Activated CD4-positive, alpha-beta memory T cell treated with anti-CD3 and anti-CD28 coated beads, Interleukin-2, amount 10 ng/mL, durations not matched to agents 7 days and 5 days (primary cell): ENCODE measurements around the gene NFAT5. TPM values are rescaled to one million over a fixed set of nuclear protein-coding genes. Genes with fewer than 3 reads are reported as not detected.
A peak's percentile ranks its signal among the peaks of the same experiment; 100 is the strongest.
"Not testable (repeated sequence)": the region's sequence is repeated elsewhere in the genome, so short reads cannot be mapped to it uniquely, and the experiment has no call there.

ENCODE experiments used
- CTCF ChIA-PET: fragments of 350-600 bp; sonication (Branson Sonifier 250); formaldehyde crosslinking; loops from one replicate; lab custom pipeline; 2021; ENCODE audit warnings: antibody characterized with exemption, inconsistent platforms; lab: Charles Lee
- POLR2A ChIA-PET: fragments of 350-600 bp; sonication (Branson Sonifier 250); formaldehyde crosslinking; loops from one replicate; lab custom pipeline; 2021; ENCODE audit warnings: antibody characterized with exemption; lab: Charles Lee
- DNase-seq: peaks from one replicate; pipeline ENCODE4 v3.0.0-alpha.2; 2020
- H3K27ac Mint-ChIP-seq: one replicate; pipeline ENCODE4 v1.8.0; 2021; ENCODE audit warnings: mild to moderate bottlenecking, mixed read lengths
- H3K27me3 Mint-ChIP-seq: one replicate; pipeline ENCODE4 v1.8.0; 2021; ENCODE audit warnings: mixed read lengths
- H3K36me3 Mint-ChIP-seq: one replicate; pipeline ENCODE4 v1.8.0; 2021; ENCODE audit warnings: low read depth, mixed read lengths
- H3K4me1 Mint-ChIP-seq: one replicate; pipeline ENCODE4 v1.8.0; 2021; ENCODE audit warnings: mixed read lengths
- H3K4me3 Mint-ChIP-seq: one replicate; pipeline ENCODE4 v1.8.0; 2021; ENCODE audit warnings: mild to moderate bottlenecking, mixed read lengths
- H3K9me3 Mint-ChIP-seq: one replicate; pipeline ENCODE4 v1.8.0; 2021; ENCODE audit warnings: mixed read lengths
- total RNA-seq, 2 experiments: library from RNA; stranded (reverse); gene quantifications; one replicate each; pipeline ENCODE4 v1.2.3, GENCODE V29; 2021

The NFAT5 gene
- 10 to 100 TPM; 19.7 to 21.3 TPM for total RNA-seq

- POLR2A ChIA-PET, result interaction anchor here (1.6 to 2.4 kb wide), 4 partner anchors 123 to 378 kb away, joined by 4 to 16 read pairs (median 12); partner anchors contain the start of genes CYB5B, NOB1 and SNTB2
- Mint-ChIP-seq H3K4me3 (peak within 1 kb of the TSS; percentile 97), H3K4me1 (peaks cover 47% of the 10 kb centered on the region), H3K27ac (peak within 1 kb of the TSS; percentile 94), H3K27me3 (no peaks in the 10 kb centered on the region), H3K36me3 (peaks cover 13% of the 10 kb centered on the region), H3K9me3 (no peaks in the 10 kb centered on the region)
- CTCF ChIA-PET, result interaction anchor here (0.5 to 1.9 kb wide), 2 partner anchors 140 to 188 kb away, joined by 3 to 9 read pairs; partner anchors contain the start of gene NOB1
- peak; percentile 91 for DNase-seq
Observed at GRCh38 chr16:69565671-69566239, at the start of gene NFAT5. NFAT5 (plus strand) TSS chr16:69565966; CDS start chr16:69566302, 336 bp downstream.

- H3K9me3 Mint-ChIP-seq, DNase-seq, H3K36me3 Mint-ChIP-seq, H3K27ac Mint-ChIP-seq, H3K27me3 Mint-ChIP-seq, POLR2A ChIA-PET, H3K4me3 Mint-ChIP-seq: not testable (repeated sequence)
- H3K4me1 Mint-ChIP-seq, result peaks cover 21% of the 10 kb centered on the region
- CTCF ChIA-PET, result interaction anchor here (0.6 kb wide), 1 partner anchor 106 kb away, joined by 3 read pairs; no protein-coding TSS in a partner anchor
Observed at GRCh38 chr16:69517914-69518313, 47.9 kb upstream of the NFAT5 start.

- CTCF ChIA-PET, result no interaction called here
- Mint-ChIP-seq H3K4me3 (no peak overlapping the region), H3K27ac (peak overlapping the region; percentile 36), H3K4me1 (peaks cover 21% of the 10 kb centered on the region), H3K9me3 (no peaks in the 10 kb centered on the region), H3K27me3 (no peaks in the 10 kb centered on the region), H3K36me3 (no peaks in the 10 kb centered on the region)
- POLR2A ChIA-PET, result interaction anchor here (1.0 to 1.5 kb wide), 2 partner anchors 11 to 44 kb away, joined by 3 to 6 read pairs; no protein-coding TSS in a partner anchor
- no peak for DNase-seq
Observed at GRCh38 chr16:69520413-69520799, 45.4 kb upstream of the NFAT5 start.

GRCh38 chr16:69520800-69521602, 44.8 kb upstream of the NFAT5 start:
- CTCF ChIA-PET, result no interaction called here
- H3K27ac Mint-ChIP-seq, result peak overlapping the region; percentile 36
- H3K9me3 Mint-ChIP-seq, result no peaks in the 10 kb centered on the region
- no peak overlapping the region for H3K4me3 Mint-ChIP-seq
- H3K27me3 Mint-ChIP-seq, result no peaks in the 10 kb centered on the region
- POLR2A ChIA-PET, result interaction anchor here (0.5 to 1.5 kb wide), 3 partner anchors 10 to 43 kb away, joined by 3 to 6 read pairs (median 4); no protein-coding TSS in a partner anchor
- H3K36me3 Mint-ChIP-seq, result no peaks in the 10 kb centered on the region
- peak; percentile 46 for DNase-seq
- peaks cover 21% of the 10 kb centered on the region for H3K4me1 Mint-ChIP-seq

- no peak overlapping the region for H3K27ac Mint-ChIP-seq
- no peaks in the 10 kb centered on the region for H3K27me3 Mint-ChIP-seq
- peaks cover 21% of the 10 kb centered on the region for H3K4me1 Mint-ChIP-seq
- H3K4me3 Mint-ChIP-seq, result no peak overlapping the region
- H3K9me3 Mint-ChIP-seq, result no peaks in the 10 kb centered on the region
- DNase-seq, result no peak
- POLR2A ChIA-PET, result no interaction called here
- CTCF ChIA-PET, result no interaction called here
- H3K36me3 Mint-ChIP-seq, result no peaks in the 10 kb centered on the region
Observed at GRCh38 chr16:69522041-69522578, 43.7 kb upstream of the NFAT5 start.

- no peak overlapping the region for H3K4me3 Mint-ChIP-seq
- DNase-seq, result no peak
- no peaks in the 10 kb centered on the region for H3K27me3 Mint-ChIP-seq
- CTCF ChIA-PET, result no interaction called here
- H3K4me1 Mint-ChIP-seq, result peaks cover 21% of the 10 kb centered on the region
- POLR2A ChIA-PET, result no interaction called here
- no peaks in the 10 kb centered on the region for H3K9me3 Mint-ChIP-seq
- H3K36me3 Mint-ChIP-seq, result no peaks in the 10 kb centered on the region
- no peak overlapping the region for H3K27ac Mint-ChIP-seq
Observed at GRCh38 chr16:69522732-69523404, 42.9 kb upstream of the NFAT5 start.

- Mint-ChIP-seq H3K27me3 (no peaks in the 10 kb centered on the region), H3K9me3 (no peaks in the 10 kb centered on the region), H3K4me1 (peaks cover 21% of the 10 kb centered on the region), H3K27ac (no peak overlapping the region), H3K4me3 (no peak overlapping the region), H3K36me3 (no peaks in the 10 kb centered on the region)
- CTCF ChIA-PET, result no interaction called here
- POLR2A ChIA-PET, result no interaction called here
- DNase-seq, result no peak
Observed at GRCh38 chr16:69523566-69524305, 42.0 kb upstream of the NFAT5 start.

GRCh38 chr16:69526831-69527655, 38.7 kb upstream of the NFAT5 start:
- CTCF ChIA-PET, result interaction anchor here (0.9 kb wide), 1 partner anchor 228 kb away, joined by 5 read pairs; the partner anchor contains the start of gene NOB1

GRCh38 chr16:69531988-69532387, 33.8 kb upstream of the NFAT5 start:
- no peaks in the 10 kb centered on the region for H3K9me3 Mint-ChIP-seq
- H3K27me3 Mint-ChIP-seq, result peaks cover 1% of the 10 kb centered on the region
- H3K27ac Mint-ChIP-seq, result no peak overlapping the region
- no peak for DNase-seq
- H3K4me1 Mint-ChIP-seq, result peaks cover 20% of the 10 kb centered on the region
- H3K4me3 Mint-ChIP-seq, result no peak overlapping the region
- CTCF ChIA-PET, result no interaction called here
- POLR2A ChIA-PET, result no interaction called here
- no peaks in the 10 kb centered on the region for H3K36me3 Mint-ChIP-seq

More at GRCh38 chr16:69526831-69527655, 38.7 kb upstream of the NFAT5 start:
- Mint-ChIP-seq H3K4me3 (no peak overlapping the region), H3K36me3 (no peaks in the 10 kb centered on the region), H3K9me3 (no peaks in the 10 kb centered on the region), H3K27me3 (no peaks in the 10 kb centered on the region), H3K4me1 (peaks cover 17% of the 10 kb centered on the region), H3K27ac (no peak overlapping the region)
- POLR2A ChIA-PET, result interaction anchor here (0.6 kb wide), 1 partner anchor 42 kb away, joined by 3 read pairs; no protein-coding TSS in a partner anchor
- no peak for DNase-seq

- Mint-ChIP-seq H3K27me3 (peaks cover 1% of the 10 kb centered on the region), H3K9me3 (no peaks in the 10 kb centered on the region), H3K27ac (no peak overlapping the region), H3K4me3 (no peak overlapping the region), H3K36me3 (no peaks in the 10 kb centered on the region), H3K4me1 (peaks cover 20% of the 10 kb centered on the region)
- no peak for DNase-seq
- CTCF ChIA-PET, result no interaction called here
- POLR2A ChIA-PET, result no interaction called here
Observed at GRCh38 chr16:69532641-69533455, 32.9 kb upstream of the NFAT5 start.

- Mint-ChIP-seq H3K27me3 (peaks cover 1% of the 10 kb centered on the region), H3K9me3 (no peaks in the 10 kb centered on the region), H3K4me3 (no peak overlapping the region), H3K36me3 (no peaks in the 10 kb centered on the region), H3K4me1 (peaks cover 17% of the 10 kb centered on the region), H3K27ac (no peak overlapping the region)
- CTCF ChIA-PET, result no interaction called here
- POLR2A ChIA-PET, result no interaction called here
- DNase-seq, result no peak
Observed at GRCh38 chr16:69534720-69535119, 31.0 kb upstream of the NFAT5 start.
